Vagina (tissue), 2 donors: ENCODE measurements around the gene USP51. TPM values are rescaled to one million over a fixed set of nuclear protein-coding genes. Genes with fewer than 3 reads are reported as not detected.

Experiments
- DNase-seq, 2 donors: peaks; one replicate each; pipeline ENCODE4 v3.0.0-alpha.2; 2017; ENCODE audit errors: extremely low spot score in 2 of 2
- H3K27ac ChIP-seq: fragments of 200-600 bp; sonication (generic); one replicate; pipeline ENCODE4 v1.5.1; 2019
- H3K27me3 ChIP-seq: fragments of 200-600 bp; sonication (generic); one replicate; pipeline ENCODE4 v1.5.1; 2019
- H3K36me3 ChIP-seq, 2 donors: fragments of 200-600 bp; sonication (generic); one replicate each; pipeline ENCODE4 v1.5.1; 2017 to 2019
- H3K4me1 ChIP-seq: fragments of 200-600 bp; sonication (generic); one replicate; pipeline ENCODE4 v1.5.1; 2019
- H3K4me3 ChIP-seq, 2 donors: fragments of 200-600 bp; sonication (generic); 1 replicate in 1 of 2; 2 replicates in 1 of 2; pipeline ENCODE4 v1.5.1; 2016 to 2019
- H3K9me3 ChIP-seq: fragments of 200-600 bp; sonication (generic); one replicate; pipeline ENCODE4 v1.5.1; 2019
- CTCF ChIP-seq, 3 experiments: fragments of 450-650 bp in 2 of 3; fragments of 200-600 bp in 1 of 3; sonication (generic) in 1 of 3; IDR thresholded peaks; one replicate each; pipeline ENCODE4 v1.5.1; 2017 to 2019; ENCODE audit warnings: antibody characterized with exemption in 3 of 3, mild to moderate bottlenecking in 2 of 3, moderate library complexity in 2 of 3
- POLR2A ChIP-seq, 2 donors: fragments of 450-650 bp; IDR thresholded peaks; one replicate each; pipeline ENCODE4 v1.6.1; 2017; ENCODE audit warnings: antibody characterized with exemption in 2 of 2, mild to moderate bottlenecking in 2 of 2, moderate library complexity in 2 of 2
- POLR2AphosphoS5 ChIP-seq, 2 donors: sonication (generic); formaldehyde crosslinking; IDR thresholded peaks; one replicate each; pipeline ENCODE4 v1.9.0; 2017; ENCODE audit warnings: antibody characterized with exemption in 2 of 2, mild to moderate bottlenecking in 2 of 2, low read depth in 1 of 2; ENCODE audit not compliant: insufficient read depth in 1 of 2
- intact Hi-C: fragments of 100-400 bp; cut with DNase I; formaldehyde crosslinking; loops from one replicate; pipeline ENCODE4 v1.15.1; 2023
- total RNA-seq: library from RNA; depleted of rRNA; stranded (reverse); fragments of >200 nt; gene quantifications from one replicate; pipeline ENCODE4 v1.2.3, GENCODE V29; 2016

USP51 gene
- total RNA-seq = 1.7 TPM

- H3K27ac ChIP-seq = peak within 1 kb of the TSS; percentile 96
- no peaks in the 10 kb centered on the region for H3K27me3 ChIP-seq
- DNase-seq = peak; percentile 89 to 91
- peak within 1 kb of the TSS; percentile 57 to 69 for H3K4me3 ChIP-seq
- TF ChIP-seq POLR2A (IDR thresholded peaks at IDR 0.05) (no peak), POLR2AphosphoS5 (IDR thresholded peaks at IDR 0.05; ENCODE audit: insufficient read depth in 1 of 2, low read depth in 1 of 2) (no peak), CTCF (IDR thresholded peaks at IDR 0.05) (no peak)
- intact Hi-C loops = no loop called here
- no peaks in the 10 kb centered on the region for H3K9me3 ChIP-seq
- no peaks in the 10 kb centered on the region for H3K36me3 ChIP-seq
- H3K4me1 ChIP-seq = peaks cover 8% of the 10 kb centered on the region
Observed at GRCh38 chrX:55489314-55490009, at the start of gene USP51. USP51 (minus strand) TSS chrX:55489848; CDS start chrX:55488939, 909 bp downstream.

- no peaks in the 10 kb centered on the region for H3K27me3 ChIP-seq
Observed at GRCh38 chrX:55524487-55524886, 34.8 kb upstream of the USP51 start.

GRCh38 chrX:55523356-55523755 is 33.7 kb upstream of the USP51 start:
- intact Hi-C loops = loop anchor here (10.0 kb wide), 1 partner anchor 119 kb away; no protein-coding TSS in a partner anchor
- TF ChIP-seq POLR2AphosphoS5 (IDR thresholded peaks at IDR 0.05; ENCODE audit: insufficient read depth in 1 of 2, low read depth in 1 of 2) (no peak), POLR2A (IDR thresholded peaks at IDR 0.05) (no peak), CTCF (IDR thresholded peaks at IDR 0.05) (no peak)
- H3K27me3 ChIP-seq = no peaks in the 10 kb centered on the region
- no peaks in the 10 kb centered on the region for H3K36me3 ChIP-seq
- H3K9me3 ChIP-seq = no peaks in the 10 kb centered on the region
- no peaks in the 10 kb centered on the region for H3K4me1 ChIP-seq
- no peak overlapping the region for H3K27ac ChIP-seq
- H3K4me3 ChIP-seq = no peak overlapping the region
- DNase-seq = no peak

More at GRCh38 chrX:55524487-55524886, 34.8 kb upstream of the USP51 start:
- Histone ChIP-seq H3K27ac (no peak overlapping the region), H3K4me1 (no peaks in the 10 kb centered on the region), H3K9me3 (no peaks in the 10 kb centered on the region), H3K36me3 (no peaks in the 10 kb centered on the region), H3K4me3 (no peak overlapping the region)
- no peak for TF ChIP-seq CTCF (IDR thresholded peaks at IDR 0.05)
- no peak for TF ChIP-seq POLR2A (IDR thresholded peaks at IDR 0.05)
- TF ChIP-seq POLR2AphosphoS5 (IDR thresholded peaks at IDR 0.05; ENCODE audit: insufficient read depth in 1 of 2, low read depth in 1 of 2) = no peak
- no peak for DNase-seq
- intact Hi-C loops = loop anchor here (10.0 kb wide), 1 partner anchor 120 kb away; no protein-coding TSS in a partner anchor

GRCh38 chrX:55522596-55523276 is 33.1 kb upstream of the USP51 start:
- no peak for TF ChIP-seq POLR2AphosphoS5 (IDR thresholded peaks at IDR 0.05; ENCODE audit: insufficient read depth in 1 of 2, low read depth in 1 of 2)
- no peak for TF ChIP-seq CTCF (IDR thresholded peaks at IDR 0.05)
- TF ChIP-seq POLR2A (IDR thresholded peaks at IDR 0.05) = no peak
- DNase-seq = no peak
- H3K9me3 ChIP-seq = no peaks in the 10 kb centered on the region
- no peaks in the 10 kb centered on the region for H3K36me3 ChIP-seq
- no peaks in the 10 kb centered on the region for H3K27me3 ChIP-seq
- no peak overlapping the region for H3K27ac ChIP-seq
- H3K4me1 ChIP-seq = no peaks in the 10 kb centered on the region
- intact Hi-C loops = loop anchor here (10.0 kb wide), 1 partner anchor 118 kb away; no protein-coding TSS in a partner anchor
- H3K4me3 ChIP-seq = no peak overlapping the region
